GM19351 (cell line): ENCODE measurements around the gene AHRR.
"Not testable (repeated sequence)": the region's sequence is repeated elsewhere in the genome, so short reads cannot be mapped to it uniquely, and the experiment has no call there.

Experiments used
- ATAC-seq: cut with Tn5 transposase; IDR thresholded peaks from one replicate; pipeline ENCODE4 v1.9.1; 2021; ENCODE audit warnings: mild to moderate bottlenecking, moderate library complexity; ENCODE audit not compliant: unreplicated experiment

The AHRR gene

GRCh38 chr5:392431-392988 lies 71.0 kb downstream of the AHRR start:
- peak; percentile 76 for ATAC-seq

- no peak for ATAC-seq
Observed at GRCh38 chr5:393846-394275, 72.3 kb downstream of the AHRR start.

- no peak for ATAC-seq
Observed at GRCh38 chr5:394671-395155, 73.2 kb downstream of the AHRR start.

- ATAC-seq = no peak
Observed at GRCh38 chr5:395156-395920, 73.8 kb downstream of the AHRR start.

GRCh38 chr5:395921-396530 lies 74.5 kb downstream of the AHRR start:
- ATAC-seq = no peak

GRCh38 chr5:396531-396961 lies 75.0 kb downstream of the AHRR start:
- no peak for ATAC-seq

- not testable (repeated sequence) for ATAC-seq
Observed at GRCh38 chr5:398141-398474, 76.6 kb downstream of the AHRR start.

- ATAC-seq = no peak
Observed at GRCh38 chr5:398475-399295, 77.2 kb downstream of the AHRR start.

GRCh38 chr5:399296-400281 lies 78.1 kb downstream of the AHRR start:
- ATAC-seq = peak; percentile 64

- peak; percentile 7 for ATAC-seq
Observed at GRCh38 chr5:400282-401145, 79.0 kb downstream of the AHRR start.

GRCh38 chr5:401146-402034 lies 79.9 kb downstream of the AHRR start:
- no peak for ATAC-seq

GRCh38 chr5:402219-402614 lies 80.7 kb downstream of the AHRR start:
- not testable (repeated sequence) for ATAC-seq

GRCh38 chr5:402615-403359 lies 81.3 kb downstream of the AHRR start:
- peak; percentile 62 for ATAC-seq

- no peak for ATAC-seq
Observed at GRCh38 chr5:403995-404394, 82.5 kb downstream of the AHRR start.

GRCh38 chr5:404666-405241 lies 83.2 kb downstream of the AHRR start:
- no peak for ATAC-seq

GRCh38 chr5:405421-405820 lies 83.9 kb downstream of the AHRR start:
- no peak for ATAC-seq

- ATAC-seq = no peak
Observed at GRCh38 chr5:406041-406440, 84.5 kb downstream of the AHRR start.
